Stomach smooth muscle (tissue), 2 donors: ENCODE results near the gene DND1.
"Not testable (repeated sequence)": the region's sequence is repeated elsewhere in the genome, so short reads cannot be mapped to it uniquely, and the experiment has no call there.

Experiments
- H3K27ac ChIP-seq: one replicate; pipeline ENCODE4 v1.7.0; 2013; ENCODE audit warnings: mild to moderate bottlenecking, low read length, inconsistent platforms
- H3K27me3 ChIP-seq, 2 donors: one replicate each; pipeline ENCODE4 v1.7.0; 2013; ENCODE audit warnings: low read length in 2 of 2; ENCODE audit not compliant: insufficient read depth in 2 of 2, control insufficient read depth in 1 of 2
- H3K36me3 ChIP-seq, 2 donors: one replicate each; pipeline ENCODE4 v1.7.0; 2013; ENCODE audit warnings: low read length in 2 of 2; ENCODE audit not compliant: control insufficient read depth in 2 of 2, insufficient read depth in 2 of 2
- H3K4me1 ChIP-seq: one replicate; pipeline ENCODE4 v1.7.0; 2013; ENCODE audit warnings: low read length; ENCODE audit not compliant: control insufficient read depth, insufficient read depth
- H3K4me3 ChIP-seq, 2 donors: one replicate each; pipeline ENCODE4 v1.7.0; 2013; ENCODE audit warnings: low read length in 2 of 2
- H3K9ac ChIP-seq, 2 donors: one replicate each; pipeline ENCODE4 v1.7.0; 2013; ENCODE audit warnings: low read length in 2 of 2, mild to moderate bottlenecking in 1 of 2
- H3K9me3 ChIP-seq, 2 donors: one replicate each; pipeline ENCODE4 v1.7.0; 2013; ENCODE audit warnings: low read length in 2 of 2; ENCODE audit not compliant: control insufficient read depth in 2 of 2
- donor health status: healthy.
- donor health status: Pancreatic carcinoma.

Gene DND1

GRCh38 chr5:140673187-140673976, at the start of gene DND1:
TSS of gene DND1 (minus strand) at chr5:140673576. CDS start at chr5:140673542, 34 bp downstream.
- Histone ChIP-seq H3K4me3 (peak within 1 kb of the TSS in 1 of 2 donors; percentile 44), H3K36me3 (peaks cover 39 to 48% of the 10 kb centered on the region in 2 donors), H3K27ac (no peak within 1 kb of the TSS), H3K9me3 (no peaks in the 10 kb centered on the region), H3K27me3 (no peaks in the 10 kb centered on the region), H3K4me1 (no peaks in the 10 kb centered on the region), H3K9ac (no peak within 1 kb of the TSS)

GRCh38 chr5:140721395-140721794, 48.0 kb upstream of the DND1 start:
- H3K36me3 ChIP-seq, H3K4me1 ChIP-seq, H3K9me3 ChIP-seq, H3K9ac ChIP-seq, H3K27ac ChIP-seq, H3K4me3 ChIP-seq, H3K27me3 ChIP-seq: not testable (repeated sequence)

GRCh38 chr5:140720738-140721137, 47.4 kb upstream of the DND1 start:
- H3K4me3 ChIP-seq, H3K27ac ChIP-seq, H3K4me1 ChIP-seq, H3K9me3 ChIP-seq, H3K36me3 ChIP-seq, H3K27me3 ChIP-seq, H3K9ac ChIP-seq: not testable (repeated sequence)

- no peaks in the 10 kb centered on the region for H3K4me1 ChIP-seq
- no peaks in the 10 kb centered on the region for H3K27me3 ChIP-seq
- no peaks in the 10 kb centered on the region for H3K36me3 ChIP-seq
- no peak overlapping the region for H3K4me3 ChIP-seq
- H3K9ac ChIP-seq, result no peak overlapping the region
- H3K9me3 ChIP-seq, result no peaks in the 10 kb centered on the region
- H3K27ac ChIP-seq, result no peak overlapping the region
Observed at GRCh38 chr5:140718266-140718592, 44.9 kb upstream of the DND1 start.

- H3K36me3 ChIP-seq, H3K4me1 ChIP-seq, H3K27me3 ChIP-seq, H3K9me3 ChIP-seq, H3K27ac ChIP-seq, H3K9ac ChIP-seq, H3K4me3 ChIP-seq: not testable (repeated sequence)
Observed at GRCh38 chr5:140716238-140716637, 42.9 kb upstream of the DND1 start.

GRCh38 chr5:140713562-140714094, 40.3 kb upstream of the DND1 start:
- Histone ChIP-seq H3K9me3 (no peaks in the 10 kb centered on the region), H3K9ac (no peak overlapping the region), H3K27ac (no peak overlapping the region), H3K36me3 (no peaks in the 10 kb centered on the region), H3K4me3 (no peak overlapping the region), H3K4me1 (no peaks in the 10 kb centered on the region), H3K27me3 (no peaks in the 10 kb centered on the region)

- H3K4me1 ChIP-seq, result no peaks in the 10 kb centered on the region
- no peaks in the 10 kb centered on the region for H3K27me3 ChIP-seq
- peak overlapping the region in 1 of 2 donors; percentile 82 for H3K4me3 ChIP-seq
- no peaks in the 10 kb centered on the region for H3K36me3 ChIP-seq
- no peaks in the 10 kb centered on the region for H3K9me3 ChIP-seq
- no peak overlapping the region for H3K27ac ChIP-seq
- H3K9ac ChIP-seq, result no peak overlapping the region
Observed at GRCh38 chr5:140711794-140712193, 38.4 kb upstream of the DND1 start.

GRCh38 chr5:140710899-140711552, 37.6 kb upstream of the DND1 start:
- Histone ChIP-seq H3K9ac (peak overlapping the region; percentile 71 to 75), H3K27ac (peak overlapping the region; percentile 82), H3K4me3 (peak overlapping the region; percentile 81 to 82), H3K27me3 (no peaks in the 10 kb centered on the region), H3K36me3 (peaks cover 4 to 5% of the 10 kb centered on the region in 2 donors), H3K4me1 (no peaks in the 10 kb centered on the region), H3K9me3 (no peaks in the 10 kb centered on the region)

GRCh38 chr5:140708787-140709186, 35.4 kb upstream of the DND1 start:
- H3K36me3 ChIP-seq, result peaks cover 19 to 22% of the 10 kb centered on the region in 2 donors
- not testable (repeated sequence) for H3K27ac ChIP-seq, H3K9ac ChIP-seq, H3K4me1 ChIP-seq, H3K4me3 ChIP-seq, H3K27me3 ChIP-seq, H3K9me3 ChIP-seq

GRCh38 chr5:140707812-140708211, 34.4 kb upstream of the DND1 start:
- Histone ChIP-seq H3K4me1 (no peaks in the 10 kb centered on the region), H3K27me3 (no peaks in the 10 kb centered on the region), H3K36me3 (peaks cover 26 to 28% of the 10 kb centered on the region in 2 donors), H3K27ac (no peak overlapping the region), H3K9ac (no peak overlapping the region), H3K9me3 (no peaks in the 10 kb centered on the region), H3K4me3 (no peak overlapping the region)
